Natural killer cell (primary cell): ENCODE measurements around the gene CAMKK1. TPM values are rescaled to one million over a fixed set of nuclear protein-coding genes. Genes with fewer than 3 reads are reported as not detected.

ENCODE experiments used
- ATAC-seq, 3 donors: fragments of 150-1000 bp in 2 of 3; fragments of 200-7000 bp in 1 of 3; cut with Tn5 transposase; 1 replicate in 1 of 3; 2 replicates in 2 of 3; pipeline ENCODE4 v1.10.0; 2021; ENCODE audit warnings: mild to moderate bottlenecking in 2 of 3, moderate library complexity in 2 of 3
- DNase-seq, 2 donors: peaks; one replicate each; pipeline versions ENCODE4 v3.0.0 to v3.0.0-alpha.2; 2013 to 2021; ENCODE audit warnings: mixed read lengths in 1 of 2
- H3K27ac ChIP-seq: one replicate; pipeline ENCODE4 v1.5.1; 2013; ENCODE audit warnings: mild to moderate bottlenecking, low read length
- H3K27me3 ChIP-seq: one replicate; pipeline ENCODE4 v1.6.1; 2013; ENCODE audit warnings: low read length; ENCODE audit not compliant: control insufficient read depth, insufficient read depth
- H3K36me3 ChIP-seq: one replicate; pipeline ENCODE4 v1.6.1; 2013; ENCODE audit warnings: low read length; ENCODE audit not compliant: control insufficient read depth, insufficient read depth
- H3K4me1 ChIP-seq: one replicate; pipeline ENCODE4 v1.6.1; 2013; ENCODE audit warnings: low read length; ENCODE audit not compliant: control insufficient read depth, insufficient read depth
- H3K4me3 ChIP-seq: one replicate; pipeline ENCODE4 v1.5.1; 2013; ENCODE audit warnings: low read length
- H3K9me3 ChIP-seq: one replicate; pipeline ENCODE4 v1.6.1; 2013; ENCODE audit warnings: low read length; ENCODE audit not compliant: control insufficient read depth, insufficient read depth
- H3K27ac Mint-ChIP-seq, 2 donors: one replicate each; pipeline ENCODE4 v1.8.0; 2022; ENCODE audit warnings: mild to moderate bottlenecking in 2 of 2, mixed read lengths in 2 of 2, moderate library complexity in 1 of 2
- H3K27me3 Mint-ChIP-seq, 2 donors: one replicate each; pipeline ENCODE4 v1.8.0; 2022; ENCODE audit warnings: low read depth in 2 of 2, mixed read lengths in 2 of 2
- H3K36me3 Mint-ChIP-seq: one replicate; pipeline ENCODE4 v1.8.0; 2022; ENCODE audit warnings: mixed read lengths
- H3K4me1 Mint-ChIP-seq, 2 donors: one replicate each; pipeline ENCODE4 v1.8.0; 2022; ENCODE audit warnings: mixed read lengths in 2 of 2
- H3K4me3 Mint-ChIP-seq: one replicate; pipeline ENCODE4 v1.8.0; 2022; ENCODE audit warnings: mild to moderate bottlenecking, moderate library complexity, mixed read lengths
- H3K9me3 Mint-ChIP-seq, 2 donors: one replicate each; pipeline ENCODE4 v1.8.0; 2022; ENCODE audit warnings: mixed read lengths in 2 of 2
- CTCF ChIP-seq: fragments of 200-600 bp; IDR thresholded peaks from one replicate; pipeline ENCODE4 v1.8.0; 2022; ENCODE audit warnings: antibody characterized with exemption
- WGBS: methylation state at CpG from one replicate; pipeline ENCODE4 v1.1.7; 2013; ENCODE audit warnings: missing lambda C conversion rate; ENCODE audit not compliant: insufficient coverage; 5-methylcytosine and 5-hydroxymethylcytosine counted together
- intact Hi-C: fragments of 100-400 bp; cut with micrococcal nuclease; formaldehyde crosslinking; loops from one replicate; pipeline ENCODE4 v1.14.2; 2022
- total RNA-seq, 4 donors: library from RNA; stranded (reverse); fragments of 120-200 nt in 1 of 4; gene quantifications; one replicate each; pipeline versions ENCODE4 v1.2.3 to v1.2.4, GENCODE V29; 2013 to 2022

Gene CAMKK1
- total RNA-seq, 3 donors from 2014 or later (not counting 1 experiment from before 2014, with no cell fraction given): 3.2 to 4.3 (median 3.9) TPM

DNA sequence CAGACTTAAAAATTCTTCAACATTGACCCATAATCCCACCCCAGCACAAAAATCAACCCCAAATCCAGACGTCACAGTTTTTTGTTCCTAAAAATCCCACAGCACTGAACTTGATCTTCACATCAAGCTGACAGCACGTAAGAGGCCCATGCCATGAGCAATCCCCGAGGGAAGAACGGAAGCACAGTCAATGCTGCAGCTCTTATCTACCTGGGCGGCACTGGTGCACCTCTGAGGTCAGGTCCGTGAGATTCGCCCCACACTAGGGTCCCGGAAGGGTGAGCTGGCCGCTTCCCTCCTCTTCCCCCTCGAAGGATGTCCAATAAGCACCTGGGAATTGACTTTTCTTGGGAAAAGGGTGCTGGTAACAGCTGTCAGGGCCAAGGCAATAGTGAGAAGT is 80.6 kb downstream of the CAMKK1 start:
- H3K36me3 Mint-ChIP-seq: peaks cover 23% of the 10 kb centered on the region
- peaks cover 74% of the 10 kb centered on the region for H3K36me3 ChIP-seq
- H3K27me3 Mint-ChIP-seq: no peaks in the 10 kb centered on the region
- no peak overlapping the region for H3K4me3 Mint-ChIP-seq
- H3K9me3 ChIP-seq: no peaks in the 10 kb centered on the region
- intact Hi-C loops: no loop called here
- no peak for TF ChIP-seq CTCF
- no peaks in the 10 kb centered on the region for H3K4me1 ChIP-seq
- H3K4me3 ChIP-seq: no peak overlapping the region
- no peaks in the 10 kb centered on the region for H3K4me1 Mint-ChIP-seq
- H3K9me3 Mint-ChIP-seq: no peaks in the 10 kb centered on the region
- H3K27ac Mint-ChIP-seq: no peak overlapping the region
- no peak for ATAC-seq
- DNase-seq: no peak
- 98% methylated on average over 10 of the region's 10 CpGs for WGBS
- H3K27me3 ChIP-seq: no peaks in the 10 kb centered on the region
- H3K27ac ChIP-seq: no peak overlapping the region

Other genes with a start within 250 kb of the CAMKK1 start
- gene TAX1BP3, start 224.5 kb downstream of the CAMKK1 start, total RNA-seq: 10 to 100 TPM; 15.1 to 17.0 (median 16.3) TPM
- gene EMC6, start 224.2 kb downstream of the CAMKK1 start, total RNA-seq: 10 to 100 TPM; 29.3 to 34.7 (median 32.1) TPM
- 10 to 100 TPM in 1 of 3 donors, 1 to 10 TPM in 2; 7.8 to 15.4 (median 9.2) TPM for gene P2RX5, start 196.9 kb downstream of the CAMKK1 start, total RNA-seq
- gene HASPIN, start 169.2 kb downstream of the CAMKK1 start, total RNA-seq: under 1 TPM; 0.33 to 0.79 (median 0.70) TPM
- 10 to 100 TPM; 12.8 to 13.8 (median 13.8) TPM for gene ITGAE, start 91.9 kb downstream of the CAMKK1 start, total RNA-seq
- 10 to 100 TPM; 55.9 to 60.7 (median 58.1) TPM for gene NCBP3, start 46.8 kb downstream of the CAMKK1 start, total RNA-seq
- 10 to 100 TPM in 2 of 3 donors, 1 to 10 TPM in 1; 2.3 to 15.3 (median 13.4) TPM for gene P2RX1, start 23.4 kb upstream of the CAMKK1 start, total RNA-seq
- gene ATP2A3, start 71.4 kb upstream of the CAMKK1 start, total RNA-seq: 100 to 1,000 TPM; 326 to 397 (median 377) TPM
- gene ZZEF1, start 250.0 kb upstream of the CAMKK1 start, total RNA-seq: 100 to 1,000 TPM; 102 to 126 (median 125) TPM